Body of pancreas (tissue), 4 donors: Measurements from ENCODE around the gene PEAK1.
"Not testable (repeated sequence)": the region's sequence is repeated elsewhere in the genome, so short reads cannot be mapped to it uniquely, and the experiment has no call there.

Experiments
- CTCF ChIP-seq, 7 experiments: fragments of 450-650 bp in 4 of 7; fragments of 200-600 bp in 3 of 7; sonication (generic) in 3 of 7; IDR thresholded peaks; one replicate each; pipeline ENCODE4 v1.5.1; 2016 to 2019; ENCODE audit warnings: antibody characterized with exemption in 7 of 7
- POLR2A ChIP-seq, 3 donors: fragments of 450-650 bp; IDR thresholded peaks; one replicate each; pipeline ENCODE4 v1.6.1; 2016; ENCODE audit warnings: antibody characterized with exemption in 3 of 3, mild to moderate bottlenecking in 2 of 3

GRCh38 chr15:77176148-77176547 lies 243.8 kb downstream of the PEAK1 start:
- not testable (repeated sequence) for TF ChIP-seq CTCF, POLR2A (IDR thresholded peaks at IDR 0.05)
